Gastrocnemius medialis (tissue), 4 donors: ENCODE measurements around the gene ADH6. TPM values are rescaled to one million over a fixed set of nuclear protein-coding genes. Genes with fewer than 3 reads are reported as not detected.
"Not testable (repeated sequence)": the region's sequence is repeated elsewhere in the genome, so short reads cannot be mapped to it uniquely, and the experiment has no call there.

Experiments used
- ATAC-seq, 2 donors: fragments of 150-250 bp; one replicate each; pipeline ENCODE4 v1.9.1; 2016
- DNase-seq, 2 donors: peaks; one replicate each; pipeline ENCODE4 v3.0.0-alpha.2; 2019
- H3K27ac ChIP-seq, 4 donors: fragments of 200-600 bp; sonication (generic); 1 replicate in 1 of 4; 2 replicates in 3 of 4; pipeline ENCODE4 v1.5.1; 2016 to 2018; ENCODE audit warnings: mild to moderate bottlenecking in 2 of 4, moderate library complexity in 1 of 4
- H3K27me3 ChIP-seq, 3 donors: fragments of 200-600 bp; sonication (generic) in 2 of 3; 1 replicate in 1 of 3; 2 replicates in 2 of 3; pipeline versions ENCODE4 v1.5.1 to v1.6.0; 2016 to 2019; ENCODE audit warnings: mild to moderate bottlenecking in 1 of 3, moderate library complexity in 1 of 3
- H3K36me3 ChIP-seq, 2 donors: fragments of 200-600 bp; sonication (generic) in 1 of 2; one replicate each; pipeline ENCODE4 v1.5.1; 2017 to 2018
- H3K4me1 ChIP-seq, 2 donors: fragments of 200-600 bp; sonication (generic) in 1 of 2; one replicate each; pipeline ENCODE4 v1.5.1; 2016 to 2017; ENCODE audit warnings: mild to moderate bottlenecking in 2 of 2
- H3K4me3 ChIP-seq, 4 donors: fragments of 200-600 bp; sonication (generic) in 3 of 4; 1 replicate in 1 of 4; 2 replicates in 3 of 4; pipeline ENCODE4 v1.5.1; 2016 to 2019; ENCODE audit warnings: mild to moderate bottlenecking in 2 of 4
- H3K9me3 ChIP-seq, 3 donors: fragments of 200-600 bp; sonication (generic) in 2 of 3; 1 replicate in 1 of 3; 2 replicates in 2 of 3; pipeline ENCODE4 v1.5.1; 2016 to 2019
- POLR2A ChIP-seq, 2 donors: fragments of 450-650 bp; IDR thresholded peaks; one replicate each; pipeline ENCODE4 v1.6.1; 2017; ENCODE audit warnings: antibody characterized with exemption in 2 of 2, mild to moderate bottlenecking in 2 of 2, moderate library complexity in 2 of 2
- in situ Hi-C, 4 donors: fragments of 200-750 bp; cut with MboI; loops; one replicate each; pipeline versions ENCODE4 v1.15.0 to v1.8.0; 2017; ENCODE audit warnings: low sequenced_read_pairs in 4 of 4
- intact Hi-C: fragments of 100-400 bp; cut with DNase I; formaldehyde crosslinking; loops from one replicate; pipeline ENCODE4 v1.15.1; 2023; ENCODE audit warnings: low total_unique reads
- total RNA-seq, 4 donors: library from RNA; depleted of rRNA; stranded (reverse); fragments of >200 nt; gene quantifications; one replicate each; pipeline versions ENCODE4 v1.1.0 to v1.2.3, GENCODE V29; 2016
- TF ChIP-seq, protein P1 (sequence below), 5 experiments: fragments of 450-650 bp in 3 of 5; fragments of 200-600 bp in 2 of 5; sonication (generic) in 2 of 5; IDR thresholded peaks in 4 of 5; conservative IDR thresholded peaks in 1 of 5; 1 replicate in 4 of 5; 2 replicates in 1 of 5; pipeline ENCODE4 v1.5.1; 2016 to 2019; ENCODE audit warnings: antibody characterized with exemption in 5 of 5, mild to moderate bottlenecking in 3 of 5, moderate library complexity in 3 of 5

Gene ADH6
- total RNA-seq, 4 donors from 2014 or later, result 0.16 to 0.49 TPM; not detected in 2

DNA sequence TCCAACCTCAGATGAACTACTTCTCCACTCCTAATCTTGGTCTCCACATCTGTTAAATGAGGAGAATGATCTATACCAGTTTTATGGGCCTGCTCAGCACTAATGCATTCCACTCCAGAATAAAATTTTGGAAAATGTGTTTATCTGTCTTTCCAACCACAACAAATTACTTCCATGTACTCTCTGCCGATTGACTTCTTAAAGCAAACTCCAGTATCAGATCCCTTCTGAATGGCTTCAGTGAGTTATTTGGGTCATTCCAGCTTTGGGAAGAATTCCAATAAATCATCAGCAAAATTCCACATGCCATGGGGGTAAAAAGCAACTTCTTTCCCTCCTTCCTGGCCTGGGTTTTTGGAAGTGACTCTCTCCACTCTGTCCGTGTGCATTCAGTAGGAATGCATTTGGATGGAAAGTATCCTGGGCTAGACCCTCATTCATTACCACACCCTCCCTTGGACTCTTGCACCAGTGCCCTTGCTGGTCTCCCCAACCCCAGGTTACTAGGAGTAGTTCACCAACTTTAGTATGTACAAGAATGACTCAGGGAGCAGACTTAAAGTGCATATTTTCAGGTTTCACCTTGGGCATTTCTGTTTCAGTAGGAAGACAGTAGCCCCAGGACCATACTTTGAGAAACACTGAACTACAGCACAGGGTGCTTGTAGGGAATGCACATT, 15.4 kb upstream of the ADH6 start:
- in situ Hi-C loops, result no loop called here
- intact Hi-C loops, result no loop called here
- Histone ChIP-seq H3K9me3 (no peaks in the 10 kb centered on the region), H3K27me3 (no peaks in the 10 kb centered on the region), H3K4me3 (no peak overlapping the region), H3K36me3 (no peaks in the 10 kb centered on the region), H3K4me1 (no peaks in the 10 kb centered on the region), H3K27ac (no peak overlapping the region)
- no peak for DNase-seq
- TF ChIP-seq, protein P1, sequence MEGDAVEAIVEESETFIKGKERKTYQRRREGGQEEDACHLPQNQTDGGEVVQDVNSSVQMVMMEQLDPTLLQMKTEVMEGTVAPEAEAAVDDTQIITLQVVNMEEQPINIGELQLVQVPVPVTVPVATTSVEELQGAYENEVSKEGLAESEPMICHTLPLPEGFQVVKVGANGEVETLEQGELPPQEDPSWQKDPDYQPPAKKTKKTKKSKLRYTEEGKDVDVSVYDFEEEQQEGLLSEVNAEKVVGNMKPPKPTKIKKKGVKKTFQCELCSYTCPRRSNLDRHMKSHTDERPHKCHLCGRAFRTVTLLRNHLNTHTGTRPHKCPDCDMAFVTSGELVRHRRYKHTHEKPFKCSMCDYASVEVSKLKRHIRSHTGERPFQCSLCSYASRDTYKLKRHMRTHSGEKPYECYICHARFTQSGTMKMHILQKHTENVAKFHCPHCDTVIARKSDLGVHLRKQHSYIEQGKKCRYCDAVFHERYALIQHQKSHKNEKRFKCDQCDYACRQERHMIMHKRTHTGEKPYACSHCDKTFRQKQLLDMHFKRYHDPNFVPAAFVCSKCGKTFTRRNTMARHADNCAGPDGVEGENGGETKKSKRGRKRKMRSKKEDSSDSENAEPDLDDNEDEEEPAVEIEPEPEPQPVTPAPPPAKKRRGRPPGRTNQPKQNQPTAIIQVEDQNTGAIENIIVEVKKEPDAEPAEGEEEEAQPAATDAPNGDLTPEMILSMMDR (IDR thresholded peaks at IDR 0.05 in 4 of 5, conservative IDR thresholded peaks at IDR 0.05 in 1 of 5), result no peak
- TF ChIP-seq POLR2A (IDR thresholded peaks at IDR 0.05), result no peak
- no peak for ATAC-seq

DNA sequence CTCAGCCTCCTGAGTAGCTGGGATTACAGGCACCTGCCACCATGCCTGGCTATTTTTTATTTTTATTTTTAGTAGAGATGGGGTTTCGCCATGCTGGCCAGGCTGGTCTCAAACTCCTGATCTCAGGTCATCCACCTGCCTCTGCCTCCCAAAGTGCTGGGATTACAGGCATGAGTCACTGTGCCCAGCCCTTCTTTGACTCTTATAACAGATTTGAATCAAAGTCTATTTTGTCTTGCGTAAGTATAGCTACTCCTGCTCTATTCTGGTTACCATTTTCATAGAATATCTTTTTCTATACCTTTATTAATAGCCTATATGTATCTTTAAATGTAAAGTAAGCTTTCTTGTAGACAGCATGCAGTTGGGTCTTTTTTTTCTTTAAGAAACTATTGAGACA, 14.4 kb upstream of the ADH6 start:
- H3K9me3 ChIP-seq, DNase-seq, H3K4me3 ChIP-seq, H3K27ac ChIP-seq, H3K27me3 ChIP-seq, in situ Hi-C loops, H3K36me3 ChIP-seq, ATAC-seq, H3K4me1 ChIP-seq, intact Hi-C loops: not testable (repeated sequence)

DNA sequence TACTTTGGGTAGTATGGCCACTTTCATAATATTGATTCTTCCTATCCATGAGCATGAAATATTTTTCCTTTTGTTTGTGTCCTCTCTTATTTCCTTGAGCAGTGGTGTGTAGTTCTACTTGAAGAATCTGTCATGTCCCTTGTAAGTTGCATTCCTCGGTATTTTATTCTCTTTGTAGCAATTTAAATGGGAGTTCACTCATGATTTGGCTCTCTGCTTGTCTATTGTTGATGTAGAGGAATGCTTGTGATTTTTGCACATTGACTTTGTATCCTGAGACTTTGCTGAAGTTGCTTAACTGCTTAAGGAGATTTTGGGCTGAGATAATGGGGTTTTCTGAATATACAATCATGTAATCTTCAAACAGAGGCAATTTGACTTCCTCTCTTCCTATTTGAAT, 9.7 kb upstream of the ADH6 start:
- H3K27me3 ChIP-seq, DNase-seq, H3K36me3 ChIP-seq, H3K4me3 ChIP-seq, ATAC-seq, H3K4me1 ChIP-seq, H3K27ac ChIP-seq, intact Hi-C loops, in situ Hi-C loops, H3K9me3 ChIP-seq: not testable (repeated sequence)

DNA sequence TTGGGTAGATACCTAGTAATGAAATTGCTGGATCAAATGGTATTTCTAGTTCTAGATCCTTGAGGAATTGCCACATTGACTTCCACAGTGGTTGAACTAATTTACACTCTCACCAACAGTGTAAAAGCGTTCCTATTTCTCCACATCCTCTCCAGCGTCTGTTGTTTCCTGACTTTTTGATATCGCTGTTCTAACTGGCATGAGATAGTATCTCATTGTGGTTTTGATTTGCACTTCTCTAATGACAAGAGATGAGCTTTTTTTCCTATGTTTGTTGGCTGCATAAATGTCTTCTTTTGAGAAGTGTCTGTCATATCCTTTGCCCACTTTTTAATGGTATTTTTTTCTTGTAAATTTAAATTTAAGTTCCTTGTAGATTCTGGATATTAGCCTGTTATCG, 8.6 kb upstream of the ADH6 start:
- ATAC-seq, H3K36me3 ChIP-seq, H3K27ac ChIP-seq, H3K27me3 ChIP-seq, H3K4me3 ChIP-seq, intact Hi-C loops, DNase-seq, H3K9me3 ChIP-seq, H3K4me1 ChIP-seq, in situ Hi-C loops: not testable (repeated sequence)

DNA sequence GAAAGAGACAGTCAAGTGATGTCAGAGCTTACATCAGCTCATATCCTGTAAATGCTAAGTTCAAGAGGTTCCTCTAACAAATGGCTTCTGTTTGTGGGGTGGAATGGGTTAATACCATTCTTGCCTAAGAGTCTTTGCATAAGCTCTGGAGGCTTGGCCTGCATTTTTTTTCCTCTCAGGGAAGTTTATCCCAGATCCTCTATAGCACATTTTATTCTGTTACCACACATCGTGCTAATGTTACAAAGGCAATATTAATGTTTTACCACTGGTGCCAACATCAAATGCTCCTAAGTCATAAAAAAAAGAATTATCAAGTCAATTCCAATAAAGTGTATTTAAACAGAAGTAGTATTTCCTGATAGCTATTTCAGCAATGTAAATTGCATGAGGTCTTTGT, 2.9 kb upstream of the ADH6 start:
- DNase-seq (no peak), ATAC-seq (no peak)
- no peak for TF ChIP-seq POLR2A (IDR thresholded peaks at IDR 0.05)
- TF ChIP-seq, protein P1 (IDR thresholded peaks at IDR 0.05 in 4 of 5, conservative IDR thresholded peaks at IDR 0.05 in 1 of 5), result no peak
- no peak overlapping the region for H3K4me3 ChIP-seq
- H3K27ac ChIP-seq, result no peak overlapping the region
- no peaks in the 10 kb centered on the region for H3K4me1 ChIP-seq
- H3K27me3 ChIP-seq, result no peaks in the 10 kb centered on the region
- H3K9me3 ChIP-seq, result no peaks in the 10 kb centered on the region
- no peaks in the 10 kb centered on the region for H3K36me3 ChIP-seq
- intact Hi-C loops (no loop called here), in situ Hi-C loops (no loop called here)

DNA sequence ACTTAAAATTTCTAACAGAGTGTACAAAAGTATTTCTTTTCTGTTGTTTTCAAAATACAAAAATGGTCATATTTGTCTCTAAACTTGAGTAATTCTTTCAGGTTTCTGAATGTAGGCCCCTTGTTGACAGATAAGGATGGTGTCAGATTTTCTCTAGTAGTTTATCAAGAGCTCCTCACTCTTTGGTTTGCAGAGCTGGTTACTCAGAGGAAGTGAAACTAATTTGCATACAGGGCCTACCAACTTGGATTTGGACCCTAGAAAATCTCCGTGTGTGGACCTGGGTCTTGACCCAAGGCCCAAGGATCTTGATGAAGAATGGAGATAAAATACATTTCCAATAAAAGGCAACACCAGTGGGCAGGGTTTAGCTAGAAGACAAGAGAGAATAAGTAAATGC, 433 bp upstream of the ADH6 start:
- no peak for TF ChIP-seq POLR2A (IDR thresholded peaks at IDR 0.05)
- TF ChIP-seq, protein P1 (IDR thresholded peaks at IDR 0.05 in 4 of 5, conservative IDR thresholded peaks at IDR 0.05 in 1 of 5), result no peak
- DNase-seq (no peak), ATAC-seq (no peak)
- in situ Hi-C loops (no loop called here), intact Hi-C loops (no loop called here)
- Histone ChIP-seq H3K27me3 (no peaks in the 10 kb centered on the region), H3K4me3 (no peak overlapping the region), H3K4me1 (no peaks in the 10 kb centered on the region), H3K36me3 (no peaks in the 10 kb centered on the region), H3K9me3 (no peaks in the 10 kb centered on the region), H3K27ac (no peak overlapping the region)
